ENCODE data around the gene GEMIN4.
"Not testable (repeated sequence)": the region's sequence is repeated elsewhere in the genome, so short reads cannot be mapped to it uniquely, and the experiment has no call there.

GEMIN4 gene

DNA sequence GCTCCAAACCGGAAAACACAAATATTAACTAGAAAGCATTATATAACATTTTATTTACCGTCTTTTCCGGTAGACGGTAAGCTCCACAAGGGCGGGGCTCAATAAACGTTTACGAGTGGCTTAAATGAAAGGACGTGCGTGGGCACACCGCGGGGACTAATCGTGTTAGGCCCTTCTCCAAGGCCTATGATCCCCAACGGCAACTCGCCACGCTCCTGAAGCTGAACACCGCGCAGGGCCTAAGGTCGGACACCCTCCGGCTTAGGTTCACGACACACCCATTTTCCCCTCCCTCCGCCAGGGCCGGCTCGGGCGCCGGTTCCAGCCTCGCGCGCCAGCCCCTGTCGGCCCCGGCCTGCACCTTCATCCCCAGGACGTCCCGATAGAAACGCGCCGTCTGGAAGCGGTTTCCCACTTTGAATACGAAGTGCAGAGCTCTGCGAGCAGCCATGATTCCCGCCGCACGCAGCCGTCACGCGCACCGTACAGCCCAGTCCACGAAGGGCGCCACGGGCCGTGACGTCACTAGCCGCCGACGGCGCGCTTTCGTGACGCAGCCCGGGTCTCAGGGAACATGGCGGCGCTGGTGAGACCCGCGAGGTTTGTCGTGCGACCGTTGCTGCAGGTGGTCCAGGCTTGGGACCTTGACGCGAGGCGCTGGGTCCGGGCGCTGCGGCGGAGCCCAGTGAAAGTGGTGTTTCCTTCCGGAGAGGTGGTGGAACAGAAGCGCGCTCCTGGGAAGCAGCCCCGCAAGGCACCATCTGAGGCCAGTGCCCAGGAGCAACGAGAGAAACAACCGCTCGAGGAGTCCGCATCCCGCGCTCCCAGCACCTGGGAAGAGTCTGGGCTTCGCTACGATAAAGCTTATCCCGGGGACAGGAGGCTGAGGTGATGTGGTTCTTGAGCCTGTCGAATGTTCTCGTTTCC is 30.0 kb upstream of the GEMIN4 start, which contains the start of the genes GLOD4 and MRM3:
TSS of gene GLOD4 (minus strand) at position 476 of the 927 bp plus-strand sequence. CDS start at position 451, 25 bp downstream.
TSS of gene MRM3 (plus strand) at position 549 of the 927 bp plus-strand sequence. CDS start at position 575, 26 bp downstream.
- peak; percentile 91 for DNase-seq
- in situ Hi-C loops (cut with MboI; ENCODE audit: low pct_unique_long_range_greater_than_20kb, low sequenced_read_pairs), result no loop called here

DNA sequence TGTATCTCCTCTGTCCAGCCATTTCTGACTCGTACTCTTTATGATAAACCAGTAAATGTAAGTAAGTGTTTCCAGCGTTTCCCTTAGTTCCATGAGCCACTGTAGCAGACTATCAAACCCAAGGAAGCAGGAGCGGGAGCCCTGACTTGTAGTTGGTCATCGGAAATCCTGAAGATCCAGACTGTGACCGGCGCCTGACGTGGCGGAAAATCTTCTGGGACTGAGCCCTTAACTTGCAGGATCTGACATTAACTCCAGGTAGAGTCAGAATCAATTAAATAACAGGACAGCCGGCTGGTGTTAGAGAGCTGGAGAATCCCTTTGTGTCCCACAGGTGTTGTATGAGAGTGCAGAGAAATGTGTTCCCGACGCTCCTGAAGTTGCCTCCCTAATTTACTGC is 26.0 kb upstream of the GEMIN4 start:
- in situ Hi-C loops (cut with MboI; ENCODE audit: low pct_unique_long_range_greater_than_20kb, low sequenced_read_pairs), result no loop called here
- DNase-seq, result no peak

DNA sequence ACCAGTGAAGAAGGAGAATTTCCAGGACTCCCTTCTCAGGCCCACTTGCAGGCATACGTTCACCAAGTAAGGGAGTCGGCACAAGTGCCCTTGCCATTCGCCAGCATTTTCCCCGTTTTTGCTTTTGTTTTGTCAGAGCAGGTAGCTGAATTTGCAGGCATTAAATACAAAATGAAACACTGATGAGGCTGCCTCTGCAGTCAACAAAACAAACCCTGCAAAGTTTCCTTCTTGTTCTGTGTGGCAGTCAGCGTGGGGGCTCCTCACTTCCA is 22.2 kb upstream of the GEMIN4 start:
- in situ Hi-C loops (cut with MboI; ENCODE audit: low pct_unique_long_range_greater_than_20kb, low sequenced_read_pairs), result no loop called here
- DNase-seq, result no peak

DNA sequence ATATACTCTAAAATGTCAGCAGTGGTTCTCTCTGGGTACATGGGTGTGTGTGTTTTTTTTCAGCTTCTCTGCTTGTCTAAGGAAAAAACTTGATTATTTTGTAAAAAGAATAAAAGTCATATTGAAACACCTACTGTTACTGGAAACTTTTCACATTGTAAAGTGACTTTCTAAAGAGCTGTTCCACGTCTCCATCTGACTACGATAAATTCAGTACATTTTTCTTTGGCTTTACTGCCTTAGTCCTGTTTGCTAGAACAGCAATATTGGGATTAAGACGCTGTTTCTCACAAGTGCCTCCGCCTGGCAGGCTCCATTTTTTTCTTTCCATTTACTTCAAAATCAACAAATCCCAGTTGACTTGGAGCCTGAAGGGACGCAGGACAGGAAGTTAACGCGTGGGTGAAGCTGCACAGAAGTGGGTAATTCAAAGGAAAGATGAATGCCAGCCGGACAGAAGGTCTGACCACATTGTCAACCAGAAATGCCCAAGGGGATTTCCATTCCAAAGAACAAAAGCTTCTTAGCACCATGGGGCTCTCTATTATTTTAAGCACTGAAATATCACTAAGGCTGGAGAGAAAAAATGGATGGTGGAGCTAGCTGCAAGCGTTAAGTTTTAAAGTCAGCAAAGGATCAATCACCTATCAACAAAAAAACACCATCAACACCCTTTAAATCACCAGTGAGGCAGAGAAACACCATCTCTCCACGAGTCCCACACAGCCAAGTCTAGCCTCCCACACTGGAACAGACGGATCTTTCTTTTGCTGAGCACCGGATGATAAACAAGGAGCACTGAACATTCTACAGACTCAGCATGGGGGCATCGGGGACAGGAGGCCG is 21.6 kb upstream of the GEMIN4 start:
- in situ Hi-C loops (cut with MboI; ENCODE audit: low pct_unique_long_range_greater_than_20kb, low sequenced_read_pairs), result no loop called here
- DNase-seq, result no peak

DNA sequence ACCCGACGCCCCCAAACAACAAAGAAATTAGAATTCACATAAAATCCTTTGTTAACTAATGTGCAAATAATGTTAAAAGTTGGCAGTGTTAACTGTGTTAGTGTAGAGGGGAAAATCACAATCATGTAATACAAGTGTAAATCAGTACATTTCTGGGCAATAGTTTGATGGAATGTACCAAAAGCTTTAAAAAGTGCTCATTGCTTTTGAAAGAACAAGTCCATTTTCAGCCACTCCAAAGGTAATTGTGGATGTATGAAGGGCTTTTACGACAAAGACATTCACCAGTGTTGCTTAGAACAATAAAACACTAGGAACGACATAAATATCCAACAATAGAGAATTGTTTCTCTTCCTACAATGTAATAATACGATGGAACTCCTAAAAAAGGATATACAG is 21.0 kb upstream of the GEMIN4 start:
- in situ Hi-C loops (cut with MboI; ENCODE audit: low pct_unique_long_range_greater_than_20kb, low sequenced_read_pairs), result no loop called here
- DNase-seq, result no peak

DNA sequence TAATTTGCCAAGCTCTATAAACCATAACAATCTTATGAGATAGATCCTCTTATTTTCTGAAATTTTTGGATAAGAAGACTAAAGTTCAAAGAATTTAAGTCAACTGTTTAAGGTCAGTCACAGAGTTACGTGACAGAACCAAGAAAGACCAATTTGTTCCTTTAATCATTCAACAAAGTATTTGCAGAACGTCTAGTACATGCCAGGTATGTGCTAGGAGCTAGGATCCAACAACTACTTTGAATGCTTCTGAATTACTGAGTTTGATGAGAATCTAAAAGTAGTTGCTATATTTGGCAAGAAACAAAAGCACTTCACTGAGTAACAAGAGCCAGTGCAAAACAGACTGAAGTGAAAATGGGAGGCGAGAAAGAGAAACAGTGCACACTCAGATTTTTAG is 15.0 kb upstream of the GEMIN4 start:
- in situ Hi-C loops (cut with MboI; ENCODE audit: low pct_unique_long_range_greater_than_20kb, low sequenced_read_pairs), result no loop called here
- DNase-seq, result no peak

DNA sequence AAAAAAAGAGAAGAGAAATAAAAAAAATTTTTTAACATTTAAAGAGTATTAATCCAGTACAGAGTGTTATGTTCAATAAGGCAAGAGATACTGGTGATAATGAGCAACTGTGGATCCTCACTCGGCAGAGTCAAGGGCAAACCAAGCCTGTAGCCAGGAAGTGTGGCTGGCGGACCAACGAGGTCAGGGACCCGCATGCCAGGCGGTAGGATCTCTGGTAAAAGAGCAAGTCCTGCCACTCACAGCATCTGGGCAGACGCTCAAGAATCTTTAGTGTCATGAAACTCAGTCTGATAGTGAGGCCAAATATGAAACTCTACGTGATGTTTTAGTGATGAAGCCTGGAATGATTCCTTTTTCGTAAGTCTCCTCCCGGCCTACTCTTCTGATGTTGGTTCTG is 8.3 kb upstream of the GEMIN4 start:
- DNase-seq, result no peak
- in situ Hi-C loops (cut with MboI; ENCODE audit: low pct_unique_long_range_greater_than_20kb, low sequenced_read_pairs), result no loop called here

DNA sequence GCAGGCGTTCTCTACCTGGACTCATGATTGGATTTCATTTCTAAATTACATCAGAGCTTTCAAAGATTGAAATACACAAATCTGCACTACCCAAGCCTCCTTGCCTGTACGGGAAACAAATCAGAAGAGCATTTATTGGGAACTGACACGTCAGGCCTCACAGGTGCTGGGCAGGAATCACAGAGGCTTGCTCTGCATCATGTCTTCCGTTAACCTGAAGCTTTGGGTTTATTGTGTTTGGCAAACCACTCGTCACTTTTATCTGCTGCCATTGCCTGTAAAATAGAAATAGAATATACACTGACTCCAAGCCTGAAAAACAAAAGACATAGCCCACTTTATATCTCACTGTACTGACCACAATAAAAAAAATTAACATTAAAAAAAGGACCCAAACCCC is 7.9 kb upstream of the GEMIN4 start:
- in situ Hi-C loops (cut with MboI; ENCODE audit: low pct_unique_long_range_greater_than_20kb, low sequenced_read_pairs), result no loop called here
- DNase-seq, result no peak

DNA sequence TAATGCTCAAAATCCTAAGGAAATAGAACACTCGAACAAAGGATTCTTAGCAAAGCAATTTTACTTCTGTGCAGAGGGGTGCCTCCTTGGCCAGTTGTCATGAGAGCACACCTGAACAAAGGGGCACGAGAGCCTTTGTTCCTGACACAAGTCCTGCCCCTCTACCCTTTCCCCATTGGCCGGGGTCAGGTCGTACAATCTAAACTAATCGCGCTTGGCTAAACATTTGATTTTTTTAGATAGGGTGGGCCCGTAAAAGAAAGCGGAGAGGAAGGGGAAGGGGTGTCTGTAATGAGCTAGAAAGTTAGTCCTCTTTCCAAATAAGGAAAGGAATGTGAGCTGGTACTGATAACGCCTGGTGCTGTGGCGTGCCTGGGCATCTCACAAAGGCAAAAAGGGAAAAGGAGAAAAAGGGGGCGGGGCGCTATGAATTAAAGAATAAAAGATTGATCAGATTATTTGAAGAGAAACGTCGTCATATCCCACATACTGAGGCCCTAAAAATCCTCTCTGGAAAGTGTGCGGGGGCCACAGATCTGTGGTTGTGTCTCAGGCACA is 4.0 kb upstream of the GEMIN4 start:
- DNase-seq; in situ Hi-C loops (cut with MboI; ENCODE audit: low pct_unique_long_range_greater_than_20kb, low sequenced_read_pairs): not testable (repeated sequence)

DNA sequence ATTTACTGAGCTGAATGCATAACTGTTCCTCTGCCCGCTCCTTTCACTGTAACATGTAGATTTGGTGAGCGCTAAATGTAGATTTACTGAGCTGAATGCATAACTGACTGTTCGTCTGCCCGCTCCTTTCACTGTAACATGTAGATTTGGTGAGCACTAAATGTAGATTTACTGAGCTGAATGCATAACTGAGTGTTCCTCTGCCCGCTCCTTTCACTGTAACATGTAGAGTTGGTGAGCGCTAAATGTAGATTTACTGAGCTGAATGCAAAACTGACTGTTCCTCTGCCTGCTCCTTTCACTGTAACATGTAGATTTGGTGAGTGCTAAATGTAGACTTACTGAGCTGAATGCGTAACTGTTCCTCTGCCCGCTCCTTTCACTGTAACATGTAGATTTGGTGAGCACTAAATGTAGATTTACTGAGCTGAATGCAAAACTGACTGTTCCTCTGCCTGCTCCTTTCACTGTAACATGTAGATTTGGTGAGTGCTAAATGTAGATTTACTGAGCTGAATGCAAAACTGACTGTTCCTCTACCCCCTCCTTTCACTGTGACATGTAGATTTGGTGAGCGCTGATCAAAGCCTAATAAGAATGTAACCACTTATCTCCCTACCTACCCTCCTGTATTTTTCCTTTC is 3.4 kb upstream of the GEMIN4 start:
- in situ Hi-C loops (cut with MboI; ENCODE audit: low pct_unique_long_range_greater_than_20kb, low sequenced_read_pairs); DNase-seq: not testable (repeated sequence)

DNA sequence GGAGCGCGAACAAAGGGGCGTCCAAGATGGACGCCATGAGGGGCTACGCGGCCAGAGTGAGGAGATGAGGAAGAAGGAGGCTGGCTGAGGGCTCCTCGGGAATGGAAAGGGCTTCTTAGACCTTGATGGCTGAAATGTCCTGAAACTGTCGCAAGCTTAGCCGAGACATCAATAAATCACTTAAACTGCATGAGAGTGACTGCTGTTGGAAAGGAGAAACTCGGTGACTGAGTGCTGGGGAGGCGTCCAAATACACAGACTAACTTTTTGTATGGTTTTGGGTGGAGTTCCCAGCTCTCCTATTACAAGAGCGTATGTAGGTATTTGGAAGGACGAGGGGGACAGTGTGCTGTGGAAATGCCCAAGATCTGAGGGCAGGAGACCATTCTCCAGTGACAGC is 1.4 kb upstream of the GEMIN4 start:
- no peak for DNase-seq
- in situ Hi-C loops (cut with MboI; ENCODE audit: low pct_unique_long_range_greater_than_20kb, low sequenced_read_pairs), result no loop called here

DNA sequence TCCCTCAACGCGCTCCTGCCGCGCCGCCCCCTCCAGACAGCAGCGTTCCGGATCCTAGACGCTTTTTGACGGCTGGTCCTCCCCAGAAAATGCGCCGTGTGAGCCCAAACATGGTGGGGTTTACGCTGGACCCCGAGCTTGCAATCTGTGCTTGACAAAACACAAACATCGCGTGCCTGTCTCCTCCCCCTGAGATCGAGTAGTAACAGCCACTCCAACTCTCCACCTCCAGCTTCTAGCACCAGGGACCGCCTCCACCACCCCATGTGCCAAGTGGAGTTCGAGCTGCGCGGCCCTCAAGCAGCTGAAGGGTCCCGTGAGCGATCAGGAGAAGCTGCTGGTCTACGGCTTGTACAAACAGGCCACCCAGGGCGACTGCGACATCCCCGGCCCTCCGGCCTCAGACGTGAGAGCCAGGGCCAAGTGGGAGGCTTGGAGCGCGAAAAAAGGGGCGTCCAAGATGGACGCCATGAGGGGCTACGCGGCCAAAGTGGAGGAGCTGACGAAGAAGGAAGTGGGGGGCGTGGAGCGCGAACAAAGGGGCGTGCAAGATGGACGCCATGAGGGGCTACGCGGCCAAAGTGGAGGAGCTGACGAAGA is 656 bp upstream of the GEMIN4 start:
- in situ Hi-C loops (cut with MboI; ENCODE audit: low pct_unique_long_range_greater_than_20kb, low sequenced_read_pairs), result no loop called here
- no peak for DNase-seq

DNA sequence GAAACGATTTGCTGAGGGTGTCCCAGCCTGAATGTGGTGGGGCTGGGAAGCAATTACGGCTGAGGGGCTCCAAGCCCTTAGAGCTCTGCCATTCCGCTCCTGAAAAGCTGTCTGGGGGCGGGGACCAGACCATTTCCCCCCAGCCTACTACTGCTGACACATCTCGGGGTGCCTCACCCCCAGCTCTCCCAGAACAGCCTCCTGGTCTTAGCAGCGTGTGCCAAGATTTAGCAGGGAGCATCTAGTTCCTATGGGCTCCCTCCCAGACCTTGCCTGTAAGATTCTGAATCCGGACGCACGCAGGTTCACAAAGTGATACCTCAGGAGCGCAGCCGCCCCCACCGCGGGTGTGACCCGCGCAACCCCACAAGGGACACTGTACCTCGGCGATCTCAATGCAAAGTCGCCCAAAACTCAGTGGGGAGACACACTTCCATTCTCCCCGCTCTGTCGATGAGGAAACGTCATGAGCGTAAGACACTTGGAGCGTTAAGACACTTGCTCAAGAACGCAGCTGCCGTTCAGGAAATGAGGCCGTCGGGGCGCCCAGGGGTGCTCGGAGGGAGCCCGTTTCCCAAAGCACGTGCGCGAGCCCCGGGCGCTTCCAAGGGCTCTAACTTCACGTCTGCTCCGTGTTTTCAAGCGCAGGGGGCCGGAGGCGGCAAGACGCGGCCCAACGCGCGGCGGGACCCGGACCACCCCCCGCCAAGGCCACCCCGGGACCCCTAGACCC is 629 bp downstream of the GEMIN4 start:
- peak; percentile 42 for DNase-seq
- in situ Hi-C loops (cut with MboI; ENCODE audit: low pct_unique_long_range_greater_than_20kb, low sequenced_read_pairs), result no loop called here

DNA sequence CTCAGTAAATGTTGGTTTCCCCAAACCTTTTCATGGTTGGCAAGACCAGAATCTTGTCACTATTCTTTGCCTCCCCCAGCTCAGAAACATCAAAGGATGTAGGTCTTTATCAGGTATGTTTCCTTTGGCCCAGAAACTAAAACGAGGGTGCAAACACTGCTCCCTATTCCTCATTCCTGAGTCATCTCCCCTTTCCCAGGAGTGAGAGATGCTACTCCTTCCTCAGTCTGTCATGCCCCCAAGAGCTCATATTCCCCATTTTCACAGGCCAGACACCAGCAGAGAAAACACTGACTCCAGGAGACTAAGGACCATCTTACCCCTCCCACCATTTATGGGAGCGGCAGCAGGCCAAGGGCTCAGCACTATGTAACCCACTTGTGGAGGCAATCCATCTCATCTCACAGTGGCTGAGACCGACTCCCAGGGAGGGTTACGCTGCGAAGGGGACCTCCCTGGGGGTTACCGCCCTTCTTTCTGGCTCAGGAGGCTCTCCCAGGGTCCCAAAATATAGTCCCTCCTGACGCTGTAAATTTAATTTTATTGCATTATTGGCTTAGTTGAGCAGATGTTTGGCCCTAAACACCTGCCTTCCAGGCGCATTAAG is 1.5 kb downstream of the GEMIN4 start:
- DNase-seq, result no peak
- in situ Hi-C loops (cut with MboI; ENCODE audit: low pct_unique_long_range_greater_than_20kb, low sequenced_read_pairs), result no loop called here

DNA sequence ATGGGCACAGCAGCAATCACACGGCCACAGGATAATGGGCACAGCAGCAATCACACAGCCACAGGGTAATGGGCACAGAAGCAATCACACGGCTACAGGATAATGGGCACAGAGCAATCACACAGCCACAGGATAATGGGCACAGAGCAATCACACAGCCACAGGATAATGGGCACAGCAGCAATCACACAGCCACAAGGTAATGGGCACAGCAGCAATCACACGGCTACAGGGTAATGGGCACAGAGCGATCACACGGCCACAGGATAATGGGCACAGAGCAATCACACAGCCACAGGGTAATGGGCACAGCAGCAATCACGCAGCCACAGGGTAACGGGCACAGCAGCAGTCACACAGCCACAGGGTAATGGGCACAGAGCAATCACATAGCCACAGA is 2.7 kb downstream of the GEMIN4 start:
- DNase-seq; in situ Hi-C loops (cut with MboI; ENCODE audit: low pct_unique_long_range_greater_than_20kb, low sequenced_read_pairs): not testable (repeated sequence)

DNA sequence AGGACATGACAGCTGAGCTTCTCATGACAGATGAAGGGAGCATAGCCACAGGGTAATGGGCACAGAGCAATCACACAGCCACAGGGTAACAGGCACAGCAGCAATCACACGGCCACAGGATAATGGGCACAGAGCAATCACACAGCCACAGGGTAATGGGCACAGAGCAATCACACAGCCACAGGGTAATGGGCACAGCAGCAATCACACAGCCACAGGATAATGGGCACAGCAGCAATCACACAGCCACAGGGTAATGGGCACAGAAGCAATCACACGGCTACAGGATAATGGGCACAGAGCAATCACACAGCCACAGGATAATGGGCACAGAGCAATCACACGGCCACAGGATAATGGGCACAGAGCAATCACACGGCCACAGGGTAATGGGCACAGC is 3.5 kb downstream of the GEMIN4 start:
- in situ Hi-C loops (cut with MboI; ENCODE audit: low pct_unique_long_range_greater_than_20kb, low sequenced_read_pairs); DNase-seq: not testable (repeated sequence)

DNA sequence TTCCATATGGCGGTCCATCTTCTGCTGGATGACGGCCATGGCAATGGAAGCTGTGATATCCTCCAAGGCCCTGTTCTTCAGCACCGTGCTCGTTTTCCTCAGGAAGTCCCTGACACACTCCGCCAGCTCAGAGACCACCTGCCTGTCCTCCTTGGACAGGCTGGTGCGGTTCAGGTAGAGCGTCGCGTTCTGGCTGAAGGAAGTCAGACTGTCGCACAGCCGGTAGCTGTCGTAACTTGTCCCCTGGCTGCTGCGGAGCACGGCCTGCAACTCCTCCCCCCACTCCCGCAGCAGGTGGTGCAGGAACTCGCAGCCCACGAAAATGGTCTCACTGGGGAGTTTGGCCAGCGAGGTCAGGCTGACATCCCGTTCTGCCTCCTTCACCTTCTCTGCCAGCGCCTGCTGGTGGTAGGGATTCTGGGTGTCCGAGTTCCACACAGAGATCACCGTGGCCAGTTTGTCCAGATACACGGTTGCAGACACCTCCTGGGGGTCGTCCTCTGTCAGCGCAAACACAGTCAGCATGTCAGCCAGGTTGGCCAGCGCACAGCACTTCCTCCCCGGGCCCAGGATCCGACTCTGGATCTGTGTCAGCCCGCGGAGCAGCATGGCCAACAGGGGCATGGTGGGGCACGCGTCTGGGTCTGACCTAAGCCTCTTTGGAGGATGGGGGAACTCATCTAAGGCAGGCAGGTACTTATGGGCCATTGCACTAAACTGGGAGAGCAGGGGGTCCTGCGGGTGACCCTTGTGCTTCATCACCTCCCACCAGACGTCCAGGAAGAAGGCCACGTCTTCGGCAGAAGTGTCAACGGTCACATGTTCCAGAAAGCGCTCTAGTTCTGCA is 5.1 kb downstream of the GEMIN4 start:
- in situ Hi-C loops (cut with MboI; ENCODE audit: low pct_unique_long_range_greater_than_20kb, low sequenced_read_pairs), result no loop called here
- no peak for DNase-seq

Data from KBM-7 (cell line).